HEK293 (cell line): Measurements from ENCODE around the gene CACNA2D1.
"Not testable (repeated sequence)": the region's sequence is repeated elsewhere in the genome, so short reads cannot be mapped to it uniquely, and the experiment has no call there.

Experiments
- CTCF ChIA-PET: fragments of 350-600 bp; formaldehyde crosslinking; extraction: SDS; loops from one replicate; lab custom pipeline; 2021; ENCODE audit warnings: antibody characterized with exemption; lab: Yijun Ruan, JAX
- POLR2A ChIA-PET: fragments of 300-600 bp; formaldehyde crosslinking; extraction: SDS; loops from one replicate; lab custom pipeline; 2020; ENCODE audit warnings: antibody characterized with exemption, inconsistent platforms; lab: Yijun Ruan, JAX
- H3K27ac ChIP-seq: fragments of 200-500 bp; sonication (Bioruptor generic); 2 replicates; pipeline ENCODE4 v1.5.1; 2014; ENCODE audit warnings: low read depth, low read length, control low read depth, inconsistent platforms; ENCODE audit errors: extremely low read depth
- H3K36me3 ChIP-seq, 2 experiments: fragments of 200-500 bp in 1 of 2; sonication (Bioruptor generic) in 1 of 2; 1 replicate in 1 of 2; 2 replicates in 1 of 2; pipeline ENCODE4 v1.5.1; 2014 to 2017; ENCODE audit warnings: inconsistent platforms in 2 of 2, low read length in 2 of 2; ENCODE audit not compliant: control insufficient read depth in 2 of 2, insufficient read depth in 1 of 2
- H3K4me1 ChIP-seq: fragments of 200-500 bp; sonication (Bioruptor generic); 2 replicates; pipeline ENCODE4 v1.5.1; 2014; ENCODE audit warnings: mild to moderate bottlenecking, low read length, inconsistent platforms; ENCODE audit not compliant: control insufficient read depth, insufficient read depth
- H3K4me3 ChIP-seq: 2 replicates; pipeline ENCODE4 v1.5.1; 2011; ENCODE audit warnings: low read depth, mild to moderate bottlenecking, control low read depth, low read length, moderate library complexity
- H3K9me3 ChIP-seq: fragments of 200-500 bp; sonication (Bioruptor generic); 2 replicates; pipeline ENCODE4 v1.5.1; 2014; ENCODE audit warnings: low read depth, low read length, inconsistent platforms; ENCODE audit not compliant: control insufficient read depth, insufficient read depth
- FEZF1 ChIP-seq: fragments of 450-650 bp; formaldehyde crosslinking; IDR thresholded peaks from 2 replicates; pipeline ENCODE4 v1.5.1; 2016; ENCODE audit warnings: missing biosample characterization, missing genetic modification characterization
- ZBTB11 ChIP-seq: fragments of 450-650 bp; formaldehyde crosslinking; conservative IDR thresholded peaks from 2 replicates; pipeline ENCODE4 v1.5.1; 2016; ENCODE audit warnings: low read depth, missing biosample characterization, missing genetic modification characterization
- ZBTB21 ChIP-seq: fragments of 450-650 bp; formaldehyde crosslinking; IDR thresholded peaks from 2 replicates; pipeline ENCODE4 v1.5.1; 2017; ENCODE audit warnings: missing biosample characterization, missing genetic modification characterization
- ZBTB8A ChIP-seq: fragments of 450-650 bp; formaldehyde crosslinking; IDR thresholded peaks from 2 replicates; pipeline ENCODE4 v1.5.1; 2016; ENCODE audit warnings: missing biosample characterization, missing genetic modification characterization
- ZNF121 ChIP-seq: fragments of 450-650 bp; formaldehyde crosslinking; IDR thresholded peaks from 2 replicates; pipeline ENCODE4 v1.5.1; 2016; ENCODE audit warnings: missing biosample characterization, missing genetic modification characterization
- ZNF140 ChIP-seq: fragments of 450-650 bp; formaldehyde crosslinking; IDR thresholded peaks from 2 replicates; pipeline ENCODE4 v1.5.1; 2016; ENCODE audit warnings: missing biosample characterization, missing genetic modification characterization
- ZNF202 ChIP-seq: fragments of 450-650 bp; formaldehyde crosslinking; IDR thresholded peaks from 2 replicates; pipeline ENCODE4 v1.5.1; 2016; ENCODE audit warnings: missing biosample characterization, missing genetic modification characterization, borderline replicate concordance
- ZNF266 ChIP-seq: fragments of 450-650 bp; formaldehyde crosslinking; IDR thresholded peaks from 2 replicates; pipeline ENCODE4 v1.5.1; 2016; ENCODE audit warnings: missing biosample characterization, missing genetic modification characterization, low read depth
- ZNF302 ChIP-seq: fragments of 450-650 bp; formaldehyde crosslinking; IDR thresholded peaks from 2 replicates; pipeline ENCODE4 v1.5.1; 2016; ENCODE audit warnings: missing biosample characterization, missing genetic modification characterization, low read depth
- ZNF354C ChIP-seq: fragments of 450-650 bp; formaldehyde crosslinking; IDR thresholded peaks from 2 replicates; pipeline ENCODE4 v1.5.1; 2016; ENCODE audit warnings: missing biosample characterization, missing genetic modification characterization, low read depth, borderline replicate concordance
- ZNF394 ChIP-seq: fragments of 450-650 bp; formaldehyde crosslinking; IDR thresholded peaks from 2 replicates; pipeline ENCODE4 v1.5.1; 2016; ENCODE audit warnings: missing biosample characterization, missing genetic modification characterization, mild to moderate bottlenecking, moderate library complexity, borderline replicate concordance
- ZNF404 ChIP-seq: fragments of 450-650 bp; formaldehyde crosslinking; IDR thresholded peaks from 2 replicates; pipeline ENCODE4 v1.5.1; 2017; ENCODE audit warnings: missing biosample characterization, missing genetic modification characterization
- ZNF416 ChIP-seq: fragments of 450-650 bp; formaldehyde crosslinking; IDR thresholded peaks from 2 replicates; pipeline ENCODE4 v1.5.1; 2016; ENCODE audit warnings: missing biosample characterization, missing genetic modification characterization
- ZNF426 ChIP-seq: fragments of 450-650 bp; formaldehyde crosslinking; IDR thresholded peaks from 2 replicates; pipeline ENCODE4 v1.5.1; 2017; ENCODE audit warnings: missing biosample characterization, missing genetic modification characterization, mild to moderate bottlenecking, inconsistent platforms, moderate library complexity
- ZNF433 ChIP-seq: fragments of 450-650 bp; formaldehyde crosslinking; IDR thresholded peaks from 2 replicates; pipeline ENCODE4 v1.5.1; 2016; ENCODE audit warnings: missing biosample characterization, missing genetic modification characterization, low read depth
- ZNF510 ChIP-seq: fragments of 450-650 bp; formaldehyde crosslinking; IDR thresholded peaks from 2 replicates; pipeline ENCODE4 v1.5.1; 2018; ENCODE audit warnings: mild to moderate bottlenecking, missing genetic modification characterization, missing biosample characterization; ENCODE audit not compliant: insufficient replicate concordance
- ZNF514 ChIP-seq: fragments of 450-650 bp; formaldehyde crosslinking; IDR thresholded peaks from 2 replicates; pipeline ENCODE4 v1.5.1; 2016; ENCODE audit warnings: missing biosample characterization, missing genetic modification characterization
- ZNF530 ChIP-seq: fragments of 450-650 bp; formaldehyde crosslinking; IDR thresholded peaks from 2 replicates; pipeline ENCODE4 v1.5.1; 2016; ENCODE audit warnings: low read depth, missing biosample characterization, missing genetic modification characterization
- ZNF555 ChIP-seq: fragments of 450-650 bp; formaldehyde crosslinking; conservative IDR thresholded peaks from 2 replicates; pipeline ENCODE4 v1.5.1; 2017; ENCODE audit warnings: missing biosample characterization, mild to moderate bottlenecking, missing genetic modification characterization, inconsistent platforms
- ZNF558 ChIP-seq: fragments of 450-650 bp; formaldehyde crosslinking; IDR thresholded peaks from 2 replicates; pipeline ENCODE4 v1.5.1; 2016; ENCODE audit warnings: missing biosample characterization, missing genetic modification characterization
- ZNF560 ChIP-seq: fragments of 450-650 bp; formaldehyde crosslinking; IDR thresholded peaks from 2 replicates; pipeline ENCODE4 v1.5.1; 2017; ENCODE audit warnings: missing biosample characterization, missing genetic modification characterization, borderline replicate concordance
- ZNF580 ChIP-seq: fragments of 450-650 bp; formaldehyde crosslinking; IDR thresholded peaks from 2 replicates; pipeline ENCODE4 v1.5.1; 2016; ENCODE audit warnings: missing biosample characterization, missing genetic modification characterization
- ZNF623 ChIP-seq: fragments of 450-650 bp; formaldehyde crosslinking; IDR thresholded peaks from 2 replicates; pipeline ENCODE4 v1.5.1; 2016; ENCODE audit warnings: missing biosample characterization, missing genetic modification characterization
- ZNF629 ChIP-seq: fragments of 450-650 bp; formaldehyde crosslinking; IDR thresholded peaks from 2 replicates; pipeline ENCODE4 v1.5.1; 2017; ENCODE audit warnings: missing biosample characterization, missing genetic modification characterization
- ZNF654 ChIP-seq: fragments of 450-650 bp; formaldehyde crosslinking; IDR thresholded peaks from 2 replicates; pipeline ENCODE4 v1.5.1; 2016; ENCODE audit warnings: low read depth, missing biosample characterization, missing genetic modification characterization
- ZXDB ChIP-seq: fragments of 450-650 bp; formaldehyde crosslinking; IDR thresholded peaks from 2 replicates; pipeline ENCODE4 v1.5.1; 2016; ENCODE audit warnings: missing biosample characterization, missing genetic modification characterization
- TF ChIP-seq, protein P1 (sequence below): fragments of 450-650 bp; formaldehyde crosslinking; IDR thresholded peaks from 2 replicates; pipeline ENCODE4 v1.5.1; 2016; ENCODE audit warnings: missing biosample characterization, missing genetic modification characterization

CACNA2D1 gene

DNA sequence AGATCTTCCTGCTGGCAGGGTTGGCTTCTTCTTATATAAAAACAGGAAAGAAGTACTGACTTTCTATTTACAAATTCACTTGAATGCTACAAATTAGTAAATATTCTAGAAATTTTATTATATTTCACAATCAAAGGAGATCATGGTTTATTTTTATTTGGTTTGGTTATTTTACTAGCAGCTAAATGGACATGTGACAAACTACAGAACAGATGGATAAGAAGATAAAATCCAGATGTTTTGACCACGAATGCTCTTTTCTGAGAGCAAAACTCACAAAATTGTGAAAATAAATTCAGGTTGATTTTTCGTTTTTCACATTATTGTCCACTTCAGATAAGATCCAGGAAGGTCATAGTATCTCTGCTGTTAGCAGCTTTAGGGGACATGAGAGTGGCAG lies 55.4 kb downstream of the CACNA2D1 start:
- Histone ChIP-seq H3K27ac (no peak overlapping the region), H3K4me1 (peaks cover 25% of the 10 kb centered on the region), H3K4me3 (no peak overlapping the region), H3K9me3 (no peaks in the 10 kb centered on the region), H3K36me3 (no peaks in the 10 kb centered on the region)
- CTCF ChIA-PET: no interaction called here
- TF ChIP-seq ZNF555 (tag by site-specific recombination) (no peak), FEZF1 (tag by site-specific recombination) (peak; percentile 48; the same call in 1 of the 2 replicates), ZNF416 (no peak)
- POLR2A ChIA-PET: no interaction called here

DNA sequence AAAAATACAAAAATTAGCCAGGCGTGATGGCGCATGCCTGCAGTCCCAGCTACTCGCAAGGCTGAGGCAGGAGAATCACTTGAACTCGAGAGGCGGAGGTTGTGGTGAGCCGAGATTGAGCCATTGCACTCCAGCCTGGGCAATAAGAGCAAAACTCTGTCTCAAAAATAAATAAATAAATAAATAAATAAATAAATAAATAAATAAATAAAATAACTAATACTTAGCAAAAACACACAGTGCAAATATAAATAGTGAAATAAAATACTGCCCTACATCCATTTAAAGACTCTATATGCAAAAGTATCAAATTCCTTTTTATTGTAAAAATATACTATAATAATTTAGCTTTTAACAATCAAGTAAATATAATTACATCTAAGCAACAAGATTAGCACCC lies 57.0 kb downstream of the CACNA2D1 start:
- POLR2A ChIA-PET, H3K27ac ChIP-seq, H3K4me3 ChIP-seq, CTCF ChIA-PET, H3K9me3 ChIP-seq, H3K36me3 ChIP-seq: not testable (repeated sequence)
- peaks cover 25% of the 10 kb centered on the region for H3K4me1 ChIP-seq
- peak; percentile 74 for TF ChIP-seq ZNF558 (tag by site-specific recombination)
- TF ChIP-seq ZNF121 (tag by site-specific recombination): 0 out of 2 replicates have a peak, but pooled peaks have one; percentile 43
- 0 out of 2 replicates have a peak, but pooled peaks have one; percentile 73 for TF ChIP-seq ZNF514
- 0 out of 2 replicates have a peak, but pooled peaks have one; percentile 56 for TF ChIP-seq ZNF560 (tag by site-specific recombination)
- TF ChIP-seq ZNF629 (tag by site-specific recombination): peak; percentile 45; the same call in 1 of the 2 replicates
- TF ChIP-seq ZNF354C: peak; percentile 85; the same call in 1 of the 2 replicates
- TF ChIP-seq, protein P1, sequence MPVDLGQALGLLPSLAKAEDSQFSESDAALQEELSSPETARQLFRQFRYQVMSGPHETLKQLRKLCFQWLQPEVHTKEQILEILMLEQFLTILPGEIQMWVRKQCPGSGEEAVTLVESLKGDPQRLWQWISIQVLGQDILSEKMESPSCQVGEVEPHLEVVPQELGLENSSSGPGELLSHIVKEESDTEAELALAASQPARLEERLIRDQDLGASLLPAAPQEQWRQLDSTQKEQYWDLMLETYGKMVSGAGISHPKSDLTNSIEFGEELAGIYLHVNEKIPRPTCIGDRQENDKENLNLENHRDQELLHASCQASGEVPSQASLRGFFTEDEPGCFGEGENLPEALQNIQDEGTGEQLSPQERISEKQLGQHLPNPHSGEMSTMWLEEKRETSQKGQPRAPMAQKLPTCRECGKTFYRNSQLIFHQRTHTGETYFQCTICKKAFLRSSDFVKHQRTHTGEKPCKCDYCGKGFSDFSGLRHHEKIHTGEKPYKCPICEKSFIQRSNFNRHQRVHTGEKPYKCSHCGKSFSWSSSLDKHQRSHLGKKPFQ (tag by site-specific recombination): 0 out of 2 replicates have a peak, but pooled peaks have one; percentile 26
- peak; percentile 80 for TF ChIP-seq ZXDB (tag by site-specific recombination)
- TF ChIP-seq ZNF266: peak; percentile 89
- TF ChIP-seq ZNF530: 0 out of 2 replicates have a peak, but pooled peaks have one; percentile 41
- TF ChIP-seq ZBTB11 (tag by site-specific recombination): peak; percentile 88
- peak; percentile 58 for TF ChIP-seq ZBTB21
- TF ChIP-seq ZNF654 (tag by site-specific recombination): peak; percentile 44
- TF ChIP-seq ZNF623: peak; percentile 83
- 0 out of 2 replicates have a peak, but pooled peaks have one; percentile 27 for TF ChIP-seq ZNF302
- peak; percentile 90 for TF ChIP-seq ZNF202
- peak; percentile 96 for TF ChIP-seq ZNF426 (tag by site-specific recombination)
- peak; percentile 92 for TF ChIP-seq ZNF433 (tag by site-specific recombination)
- peak; percentile 52; the same call in 1 of the 2 replicates for TF ChIP-seq ZNF140
- peak; percentile 96 for TF ChIP-seq ZNF394 (tag by site-specific recombination)
- TF ChIP-seq ZNF580 (tag by site-specific recombination): 0 out of 2 replicates have a peak, but pooled peaks have one; percentile 45
- TF ChIP-seq ZNF510 (tag by site-specific recombination): peak; percentile 86
- TF ChIP-seq ZNF404 (tag by site-specific recombination): 0 out of 2 replicates have a peak, but pooled peaks have one; percentile 22
- peak; percentile 84 for TF ChIP-seq ZBTB8A (tag by site-specific recombination)
